ENCODE results near the gene GOLGA8B. TPM values are rescaled to one million over a fixed set of nuclear protein-coding genes. Genes with fewer than 3 reads are reported as not detected.

GOLGA8B gene
- total RNA-seq, 1 donor: 33.7 TPM

GRCh38 chr15:34620142-34620541 lies 36.7 kb upstream of the GOLGA8B start:
- no peak for DNase-seq (ENCODE audit: low read depth)
- no peak for TF ChIP-seq CTCF (IDR thresholded peaks at IDR 0.05; ENCODE audit: insufficient read depth, low read depth, low read length)
- no peak overlapping the region for H3K4me3 ChIP-seq (ENCODE audit: low read depth, low read length)

GRCh38 chr15:34619151-34619550 lies 35.7 kb upstream of the GOLGA8B start:
- TF ChIP-seq CTCF (IDR thresholded peaks at IDR 0.05; ENCODE audit: insufficient read depth, low read depth, low read length): no peak
- DNase-seq (ENCODE audit: low read depth): no peak
- H3K4me3 ChIP-seq (ENCODE audit: low read depth, low read length): no peak overlapping the region

GRCh38 chr15:34618073-34618472 lies 34.6 kb upstream of the GOLGA8B start:
- no peak for DNase-seq (ENCODE audit: low read depth)
- H3K4me3 ChIP-seq (ENCODE audit: low read depth, low read length): no peak overlapping the region
- no peak for TF ChIP-seq CTCF (IDR thresholded peaks at IDR 0.05; ENCODE audit: insufficient read depth, low read depth, low read length)

GRCh38 chr15:34616613-34617012 lies 33.2 kb upstream of the GOLGA8B start:
- peak; percentile 42 for DNase-seq (ENCODE audit: low read depth)
- TF ChIP-seq CTCF (IDR thresholded peaks at IDR 0.05; ENCODE audit: insufficient read depth, low read depth, low read length): peak; percentile 21

GRCh38 chr15:34613997-34614396 lies 30.5 kb upstream of the GOLGA8B start:
- H3K4me3 ChIP-seq (ENCODE audit: low read depth, low read length): no peak overlapping the region
- no peak for TF ChIP-seq CTCF (IDR thresholded peaks at IDR 0.05; ENCODE audit: insufficient read depth, low read depth, low read length)
- DNase-seq (ENCODE audit: low read depth): no peak

More at GRCh38 chr15:34616613-34617012, 33.2 kb upstream of the GOLGA8B start:
- H3K4me3 ChIP-seq (ENCODE audit: low read depth, low read length): no peak overlapping the region

- DNase-seq (ENCODE audit: low read depth): no peak
- no peak for TF ChIP-seq CTCF (IDR thresholded peaks at IDR 0.05; ENCODE audit: insufficient read depth, low read depth, low read length)
- H3K4me3 ChIP-seq (ENCODE audit: low read depth, low read length): no peak overlapping the region
Measured at GRCh38 chr15:34613301-34613700, 29.9 kb upstream of the GOLGA8B start.

- TF ChIP-seq CTCF (IDR thresholded peaks at IDR 0.05; ENCODE audit: insufficient read depth, low read depth, low read length): peak; percentile 33
- DNase-seq (ENCODE audit: low read depth): no peak
- H3K4me3 ChIP-seq (ENCODE audit: low read depth, low read length): no peak overlapping the region
Measured at GRCh38 chr15:34610354-34610753, 26.9 kb upstream of the GOLGA8B start.

All from fibroblast of villous mesenchyme (primary cell).